HepG2 (cell line): ENCODE results near the gene UCP3. TPM values are rescaled to one million over a fixed set of nuclear protein-coding genes. Genes with fewer than 3 reads are reported as not detected.

ENCODE experiments used
- BORCS8-MEF2B ChIP-seq: sonication (generic); formaldehyde crosslinking; IDR thresholded peaks from 2 replicates; pipeline ENCODE4 v1.8.0; 2022; ENCODE audit warnings: mild to moderate bottlenecking, missing genetic modification reagents
- CCDC6 ChIP-seq: sonication (generic); formaldehyde crosslinking; IDR thresholded peaks from 2 replicates; pipeline ENCODE4 v1.8.1; 2022; ENCODE audit warnings: mild to moderate bottlenecking, missing genetic modification reagents, moderate library complexity
- HIC2 ChIP-seq: sonication (generic); formaldehyde crosslinking; IDR thresholded peaks from 2 replicates; pipeline ENCODE4 v1.9.0; 2022; ENCODE audit warnings: low read depth, missing genetic modification reagents
- JUNB ChIP-seq: sonication (generic); formaldehyde crosslinking; IDR thresholded peaks from 2 replicates; pipeline ENCODE4 v1.8.0; 2022; ENCODE audit warnings: missing genetic modification reagents, mild to moderate bottlenecking, borderline replicate concordance
- RFXANK ChIP-seq: IDR thresholded peaks from 2 replicates; pipeline ENCODE4 v1.6.1; 2016
- TBL1XR1 ChIP-seq: fragments of 150-350 bp; IDR thresholded peaks from 2 replicates; pipeline ENCODE4 v1.6.1; 2014; ENCODE audit warnings: borderline replicate concordance, low read length; ENCODE audit not compliant: partially characterized antibody
- YY1 ChIP-seq: IDR thresholded peaks from 2 replicates; pipeline ENCODE4 v1.6.1; 2011; ENCODE audit warnings: low read length, low read depth, moderate library complexity, mild to moderate bottlenecking; ENCODE audit not compliant: insufficient read depth, insufficient replicate concordance
- ZBTB46 ChIP-seq: sonication (generic); formaldehyde crosslinking; IDR thresholded peaks from 2 replicates; pipeline ENCODE4 v1.4.0; 2020; ENCODE audit warnings: mild to moderate bottlenecking, missing genetic modification reagents, borderline replicate concordance
- ZMYM3 ChIP-seq: sonication (generic); formaldehyde crosslinking; IDR thresholded peaks from 2 replicates; pipeline ENCODE4 v1.5.1; 2020; ENCODE audit warnings: mild to moderate bottlenecking, missing genetic modification reagents
- ZNF142 ChIP-seq: sonication (generic); formaldehyde crosslinking; IDR thresholded peaks from 2 replicates; pipeline ENCODE4 v1.4.0; 2020; ENCODE audit warnings: missing genetic modification reagents
- ZNF350 ChIP-seq: sonication (generic); formaldehyde crosslinking; IDR thresholded peaks from 2 replicates; pipeline ENCODE4 v1.4.0; 2020; ENCODE audit warnings: mild to moderate bottlenecking, low read depth, missing genetic modification reagents, borderline replicate concordance
- ZNF724P ChIP-seq: sonication (generic); formaldehyde crosslinking; IDR thresholded peaks from 2 replicates; pipeline ENCODE4 v1.8.0; 2022; ENCODE audit warnings: missing genetic modification reagents, borderline replicate concordance
- ZNF740 ChIP-seq: sonication (generic); formaldehyde crosslinking; IDR thresholded peaks from 2 replicates; pipeline ENCODE4 v1.4.0; 2020; ENCODE audit warnings: missing genetic modification reagents
- ZNF770 ChIP-seq: sonication (generic); formaldehyde crosslinking; IDR thresholded peaks from 2 replicates; pipeline ENCODE4 v1.5.0; 2020; ENCODE audit warnings: mild to moderate bottlenecking, missing genetic modification reagents
- polyA plus RNA-seq, 8 experiments: library from polyadenylated mRNA; depleted of rRNA in 3 of 8; stranded (reverse) in 7 of 8; unstranded in 1 of 8; fragments of >200 nt; fragmentation: Illumina TruSeq in 4 of 8; extraction: Trizol in 4 of 8; gene quantifications; 2 replicates each; pipeline versions ENCODE4 v1.2.1 to v1.2.3, GENCODE V29; 2011 to 2016; ENCODE audit warnings: low read depth in 4 of 8, missing spikeins in 1 of 8, mixed read lengths in 1 of 8; ENCODE audit not compliant: insufficient read depth in 1 of 8
- total RNA-seq, 5 experiments: library from RNA; depleted of rRNA; stranded (reverse); fragments of >200 nt; fragmentation: Illumina TruSeq; extraction: Trizol; gene quantifications; 2 replicates each; pipeline ENCODE4 v1.2.3, GENCODE V29; 2016; ENCODE audit warnings: low read depth in 1 of 5

UCP3 gene
- total and polyA plus RNA-seq, 2 of the 13 experiments (the other 11 are each of a cell fraction or from before 2014, with no cell fraction given), result 0.37 TPM; not detected in 1

GRCh38 chr11:74018331-74019005, 9.6 kb upstream of the UCP3 start (continued):
- TF ChIP-seq ZNF724P (no peak), ZMYM3 (CRISPR knock-in tag) (no peak), RFXANK (CRISPR knock-in tag) (no peak), JUNB (CRISPR knock-in tag) (no peak), HIC2 (CRISPR knock-in tag) (no peak), BORCS8-MEF2B (CRISPR knock-in tag) (no peak), ZNF350 (peak; percentile 83), YY1 (peak; percentile 14), TBL1XR1 (no peak), ZNF740 (CRISPR knock-in tag) (no peak), ZNF770 (peak; percentile 60; the same call in 1 of the 2 replicates), ZBTB46 (CRISPR knock-in tag) (no peak), ZNF142 (CRISPR knock-in tag) (no peak), CCDC6 (CRISPR knock-in tag) (no peak)
